ENCODE data around the gene HNRNPL.

Gene HNRNPL

GRCh38 chr19:38856813-38857212 is 7.0 kb upstream of the HNRNPL start:
- TF ChIP-seq REST (IDR thresholded peaks at IDR 0.05; ENCODE audit: insufficient read depth in 1 of 2, low read depth in 2 of 2, low read length in 2 of 2) (no peak), FOXP2 (optimal IDR thresholded peaks at IDR 0.05; ENCODE audit: borderline replicate concordance, extremely low read depth, extremely low read length, insufficient read depth) (no peak)

GRCh38 chr19:38853214-38853613 is 3.4 kb upstream of the HNRNPL start:
- TF ChIP-seq TAF1 (IDR thresholded peaks at IDR 0.05; ENCODE audit: borderline replicate concordance, insufficient read depth, low read length) (no peak), FOXP2 (optimal IDR thresholded peaks at IDR 0.05; ENCODE audit: borderline replicate concordance, extremely low read depth, extremely low read length, insufficient read depth) (no peak), REST (IDR thresholded peaks at IDR 0.05; ENCODE audit: insufficient read depth in 1 of 2, low read depth in 2 of 2, low read length in 2 of 2) (no peak), SIN3A (IDR thresholded peaks at IDR 0.05; ENCODE audit: borderline replicate concordance, insufficient read depth, low read length) (no peak), POLR2AphosphoS5 (IDR thresholded peaks at IDR 0.05; ENCODE audit: low read depth, low read length) (no peak)

GRCh38 chr19:38852231-38853044 is 2.7 kb upstream of the HNRNPL start:
- TF ChIP-seq POLR2AphosphoS5 (IDR thresholded peaks at IDR 0.05; ENCODE audit: low read depth, low read length), result peak; percentile 20; the same call in 1 of the 2 replicates
- no peak for TF ChIP-seq FOXP2 (optimal IDR thresholded peaks at IDR 0.05; ENCODE audit: borderline replicate concordance, extremely low read depth, extremely low read length, insufficient read depth)

GRCh38 chr19:38851622-38852230 is 1.9 kb upstream of the HNRNPL start:
- TF ChIP-seq POLR2AphosphoS5 (IDR thresholded peaks at IDR 0.05; ENCODE audit: low read depth, low read length) (0 out of 2 replicates have a peak, but pooled peaks have one; percentile 10), FOXP2 (optimal IDR thresholded peaks at IDR 0.05; ENCODE audit: borderline replicate concordance, extremely low read depth, extremely low read length, insufficient read depth) (no peak), TAF1 (IDR thresholded peaks at IDR 0.05; ENCODE audit: borderline replicate concordance, insufficient read depth, low read length) (no peak), REST (IDR thresholded peaks at IDR 0.05; ENCODE audit: insufficient read depth in 1 of 2, low read depth in 2 of 2, low read length in 2 of 2) (peak in 1 of 2 experiments; percentile 55; a peak in 1 of 4 replicates)

GRCh38 chr19:38850976-38851621 is 1.3 kb upstream of the HNRNPL start:
- no peak for TF ChIP-seq REST (IDR thresholded peaks at IDR 0.05; ENCODE audit: insufficient read depth in 1 of 2, low read depth in 2 of 2, low read length in 2 of 2)
- TF ChIP-seq FOXP2 (optimal IDR thresholded peaks at IDR 0.05; ENCODE audit: borderline replicate concordance, extremely low read depth, extremely low read length, insufficient read depth), result no peak
- TF ChIP-seq POLR2AphosphoS5 (IDR thresholded peaks at IDR 0.05; ENCODE audit: low read depth, low read length), result no peak; the same call in 1 of the 2 replicates
- no peak for TF ChIP-seq TAF1 (IDR thresholded peaks at IDR 0.05; ENCODE audit: borderline replicate concordance, insufficient read depth, low read length)
- no peak for TF ChIP-seq SIN3A (IDR thresholded peaks at IDR 0.05; ENCODE audit: borderline replicate concordance, insufficient read depth, low read length)
